ENCODE data around the gene RASL10A. TPM values are rescaled to one million over a fixed set of nuclear protein-coding genes. Genes with fewer than 3 reads are reported as not detected.
A peak's percentile ranks its signal among the peaks of the same experiment; 100 is the strongest.

Gene RASL10A
- total RNA-seq, 1 donor from 2014 or later = 1.4 TPM

- Histone ChIP-seq H3K27ac (replicated peaks) (peak overlapping the region; percentile 97), H3K36me3 (no peaks in the 10 kb centered on the region), H3K4me1 (peaks cover 88% of the 10 kb centered on the region), H3K9me3 (replicated peaks) (no peaks in the 10 kb centered on the region), H3K27me3 (ENCODE audit: low read depth) (peaks cover 13% of the 10 kb centered on the region), H3K4me3 (peak overlapping the region; percentile 94)
- no peak for TF ChIP-seq CTCF (IDR thresholded peaks at IDR 0.05; ENCODE audit: borderline replicate concordance)
- intact Hi-C loops (cut with micrococcal nuclease) = no loop called here
- peak; percentile 74 for DNase-seq
Observed at GRCh38 chr22:29309332-29310064, 6.0 kb downstream of the RASL10A start.

- Histone ChIP-seq H3K36me3 (no peaks in the 10 kb centered on the region), H3K4me3 (peak overlapping the region; percentile 94), H3K9me3 (replicated peaks) (no peaks in the 10 kb centered on the region), H3K27ac (replicated peaks) (peak overlapping the region; percentile 97), H3K27me3 (ENCODE audit: low read depth) (peaks cover 7% of the 10 kb centered on the region), H3K4me1 (peaks cover 81% of the 10 kb centered on the region)
- DNase-seq = no peak
- TF ChIP-seq CTCF (IDR thresholded peaks at IDR 0.05; ENCODE audit: borderline replicate concordance) = no peak
- intact Hi-C loops (cut with micrococcal nuclease) = no loop called here
Observed at GRCh38 chr22:29308791-29309262, 6.7 kb downstream of the RASL10A start.

- intact Hi-C loops (cut with micrococcal nuclease) = no loop called here
- Histone ChIP-seq H3K4me1 (peaks cover 78% of the 10 kb centered on the region), H3K36me3 (no peaks in the 10 kb centered on the region), H3K27me3 (ENCODE audit: low read depth) (peaks cover under 1% of the 10 kb centered on the region), H3K27ac (replicated peaks) (peak overlapping the region; percentile 97), H3K4me3 (peak overlapping the region; percentile 94), H3K9me3 (replicated peaks) (no peaks in the 10 kb centered on the region)
- TF ChIP-seq CTCF (IDR thresholded peaks at IDR 0.05; ENCODE audit: borderline replicate concordance) = no peak
- no peak for DNase-seq
Observed at GRCh38 chr22:29308148-29308790, 7.2 kb downstream of the RASL10A start.

GRCh38 chr22:29307596-29308147 lies 7.8 kb downstream of the RASL10A start:
- intact Hi-C loops (cut with micrococcal nuclease) = no loop called here
- peak overlapping the region; percentile 97 for H3K27ac ChIP-seq (replicated peaks)
- no peak for DNase-seq
- no peaks in the 10 kb centered on the region for H3K9me3 ChIP-seq (replicated peaks)
- H3K27me3 ChIP-seq (ENCODE audit: low read depth) = no peaks in the 10 kb centered on the region
- H3K4me3 ChIP-seq = peak overlapping the region; percentile 94
- TF ChIP-seq CTCF (IDR thresholded peaks at IDR 0.05; ENCODE audit: borderline replicate concordance) = no peak
- peaks cover 78% of the 10 kb centered on the region for H3K4me1 ChIP-seq
- H3K36me3 ChIP-seq = no peaks in the 10 kb centered on the region

GRCh38 chr22:29306835-29307595 lies 8.5 kb downstream of the RASL10A start:
- no peak for TF ChIP-seq CTCF (IDR thresholded peaks at IDR 0.05; ENCODE audit: borderline replicate concordance)
- peak overlapping the region; percentile 94 for H3K4me3 ChIP-seq
- no peaks in the 10 kb centered on the region for H3K27me3 ChIP-seq (ENCODE audit: low read depth)
- intact Hi-C loops (cut with micrococcal nuclease) = no loop called here
- peak; percentile 88 for DNase-seq
- peak overlapping the region; percentile 97 for H3K27ac ChIP-seq (replicated peaks)
- peaks cover 76% of the 10 kb centered on the region for H3K4me1 ChIP-seq
- H3K9me3 ChIP-seq (replicated peaks) = no peaks in the 10 kb centered on the region
- no peaks in the 10 kb centered on the region for H3K36me3 ChIP-seq
